OCI-LY7 (cell line): ENCODE results near the gene DENND1B. TPM values are rescaled to one million over a fixed set of nuclear protein-coding genes. Genes with fewer than 3 reads are reported as not detected.

Source experiments
- BruUV-seq: library from RNA; stranded (reverse); fragments of 400-500 nt; replicated peaks from 2 replicates; lab custom pipeline; 2021; lab: Mats Ljungman, UMichigan
- CTCF ChIA-PET: fragments of 300-600 bp; sonication (Branson Sonifier 250); formaldehyde crosslinking; loops from one replicate; lab custom pipeline; 2022; ENCODE audit warnings: antibody characterized with exemption; ENCODE audit not compliant: unreplicated experiment; lab: Charles Lee
- POLR2A ChIA-PET: fragments of 300-600 bp; sonication (Branson Sonifier 250); formaldehyde crosslinking; loops from one replicate; lab custom pipeline; 2022; ENCODE audit warnings: antibody characterized with exemption; lab: Charles Lee
- DNase-seq: peaks from one replicate; pipeline ENCODE4 v3.0.0-alpha.2; 2015; ENCODE audit warnings: low spot score
- H2AFZ ChIP-seq: fragments of 200-600 bp; sonication (generic), shearing (Covaris generic); 2 replicates; pipeline ENCODE4 v1.6.1; 2014; ENCODE audit warnings: mild to moderate bottlenecking, antibody characterized with exemption, low read length, moderate library complexity
- H3K27ac ChIP-seq: fragments of 200-600 bp; sonication (generic); 2 replicates; pipeline ENCODE4 v1.5.1; 2014; ENCODE audit warnings: mixed run types, low read depth, mild to moderate bottlenecking, moderate library complexity, low read length, inconsistent platforms; ENCODE audit not compliant: poor library complexity, severe bottlenecking
- H3K36me3 ChIP-seq: fragments of 200-600 bp; sonication (generic); 2 replicates; pipeline ENCODE4 v1.6.1; 2014; ENCODE audit warnings: mild to moderate bottlenecking, antibody characterized with exemption, low read length, moderate library complexity, mixed read lengths; ENCODE audit not compliant: insufficient read depth
- H3K4me1 ChIP-seq: fragments of 200-600 bp; sonication (generic); 2 replicates; pipeline ENCODE4 v1.5.1; 2014; ENCODE audit warnings: mild to moderate bottlenecking, low read length; ENCODE audit not compliant: insufficient read depth, poor library complexity, severe bottlenecking
- H3K4me2 ChIP-seq: fragments of 200-600 bp; sonication (generic); 2 replicates; pipeline ENCODE4 v1.6.1; 2014; ENCODE audit warnings: mild to moderate bottlenecking, low read length
- H3K4me3 ChIP-seq: fragments of 200-600 bp; sonication (generic); 2 replicates; pipeline ENCODE4 v1.5.1; 2014; ENCODE audit warnings: mild to moderate bottlenecking, low read depth, low read length; ENCODE audit not compliant: poor library complexity, severe bottlenecking
- H3K79me2 ChIP-seq: fragments of 200-600 bp; sonication (generic); 2 replicates; pipeline ENCODE4 v1.6.1; 2016; ENCODE audit warnings: low read depth, mild to moderate bottlenecking, low read length, moderate library complexity, mixed read lengths; ENCODE audit not compliant: insufficient read depth
- H3K9me2 ChIP-seq: fragments of 200-600 bp; sonication (generic); 2 replicates; pipeline ENCODE4 v1.6.1; 2016; ENCODE audit warnings: mild to moderate bottlenecking, low read length, mixed read lengths; ENCODE audit not compliant: insufficient read depth
- H3K9me3 ChIP-seq: fragments of 200-600 bp; sonication (generic); 2 replicates; pipeline ENCODE4 v1.6.1; 2014; ENCODE audit warnings: mild to moderate bottlenecking, mixed run types, low read length, mixed read lengths
- H4K20me1 ChIP-seq: fragments of 200-600 bp; sonication (generic); 2 replicates; pipeline ENCODE4 v1.6.1; 2014; ENCODE audit warnings: mild to moderate bottlenecking, antibody characterized with exemption, low read length, moderate library complexity, mixed read lengths; ENCODE audit not compliant: insufficient read depth
- CTCF ChIP-seq: fragments of 200-600 bp; sonication (generic); conservative IDR thresholded peaks from 2 replicates; pipeline ENCODE4 v1.5.1; 2014; ENCODE audit warnings: mild to moderate bottlenecking, antibody characterized with exemption, low read length, moderate library complexity, mixed read lengths
- EZH2phosphoT487 ChIP-seq: fragments of 200-600 bp; sonication (generic); IDR thresholded peaks from 2 replicates; pipeline ENCODE4 v1.6.1; 2018; ENCODE audit warnings: low read depth, borderline replicate concordance, mild to moderate bottlenecking, mixed run types, antibody characterized with exemption, low read length, moderate library complexity, mixed read lengths
- intact Hi-C: fragments of 100-400 bp; cut with micrococcal nuclease; formaldehyde crosslinking; loops from one replicate; pipeline ENCODE4 v1.10.0; 2022; ENCODE audit not compliant: unreplicated experiment
- total RNA-seq, 2 experiments: library from RNA; depleted of rRNA in 1 of 2; stranded (reverse); fragments of >200 nt in 1 of 2; shearing (Covaris generic) in 1 of 2; gene quantifications; 2 replicates each; pipeline ENCODE4 v1.2.3, GENCODE V29; 2014 to 2022

DENND1B gene
- total RNA-seq, 2 experiments from 2014 or later = 17.4 to 43.0 TPM

- Histone ChIP-seq H3K4me1 (no peaks in the 10 kb centered on the region), H3K9me3 (no peaks in the 10 kb centered on the region), H3K36me3 (no peaks in the 10 kb centered on the region), H3K4me2 (no peak overlapping the region), H3K79me2 (no peaks in the 10 kb centered on the region), H2AFZ (no peak overlapping the region), H3K9me2 (no peaks in the 10 kb centered on the region), H3K4me3 (no peak overlapping the region), H3K27ac (no peak overlapping the region), H4K20me1 (no peaks in the 10 kb centered on the region; the same call in 1 of the 2 replicates)
- ChIA-PET CTCF (no interaction called here), POLR2A (interaction anchor here (1.3 kb wide), 1 partner anchor 9 kb away, joined by 4 read pairs; no protein-coding TSS in a partner anchor)
- BruUV-seq = no TSS peak
- intact Hi-C loops = no loop called here
- TF ChIP-seq CTCF (no peak), EZH2phosphoT487 (no peak)
- DNase-seq = no peak
Measured at GRCh38 chr1:197553281-197553680, 222.0 kb downstream of the DENND1B start.

- DNase-seq = no peak
- no peak overlapping the region for H3K4me2 ChIP-seq
- H3K4me1 ChIP-seq = no peaks in the 10 kb centered on the region
- intact Hi-C loops = no loop called here
- H3K9me2 ChIP-seq = no peaks in the 10 kb centered on the region
- H3K27ac ChIP-seq = no peak overlapping the region
- no peak overlapping the region for H3K4me3 ChIP-seq
- no peak for TF ChIP-seq EZH2phosphoT487
- TF ChIP-seq CTCF = no peak
- no peaks in the 10 kb centered on the region for H3K79me2 ChIP-seq
- H2AFZ ChIP-seq = no peak overlapping the region
- H3K36me3 ChIP-seq = no peaks in the 10 kb centered on the region
- H3K9me3 ChIP-seq = no peaks in the 10 kb centered on the region
- ChIA-PET POLR2A (interaction anchor here (0.6 to 1.2 kb wide), 3 partner anchors 16 to 396 kb away, joined by 3 to 5 read pairs (median 3); no protein-coding TSS in a partner anchor), CTCF (no interaction called here)
- BruUV-seq = no TSS peak
- H4K20me1 ChIP-seq = no peaks in the 10 kb centered on the region; the same call in 1 of the 2 replicates
Measured at GRCh38 chr1:197546989-197547388, 228.3 kb downstream of the DENND1B start.

GRCh38 chr1:197544553-197544952 lies 230.7 kb downstream of the DENND1B start:
- BruUV-seq = no TSS peak
- Histone ChIP-seq H3K9me2 (no peaks in the 10 kb centered on the region), H3K36me3 (no peaks in the 10 kb centered on the region), H4K20me1 (no peaks in the 10 kb centered on the region), H2AFZ (no peak overlapping the region), H3K4me3 (no peak overlapping the region), H3K9me3 (no peaks in the 10 kb centered on the region), H3K4me2 (no peak overlapping the region), H3K4me1 (no peaks in the 10 kb centered on the region), H3K79me2 (no peaks in the 10 kb centered on the region), H3K27ac (no peak overlapping the region)
- intact Hi-C loops = no loop called here
- DNase-seq = no peak
- CTCF ChIA-PET = no interaction called here
- POLR2A ChIA-PET = interaction anchor here (1.2 kb wide), 1 partner anchor 8 kb away, joined by 4 read pairs; no protein-coding TSS in a partner anchor
- no peak for TF ChIP-seq EZH2phosphoT487
- no peak for TF ChIP-seq CTCF
